ENCODE results near the gene SUV39H2. TPM values are rescaled to one million over a fixed set of nuclear protein-coding genes. Genes with fewer than 3 reads are reported as not detected.

Gene SUV39H2
- total and polyA plus RNA-seq, 10 of the 15 experiments (the other 5 are each of a cell fraction or from before 2014, with no cell fraction given): 24.3 to 41.1 (median 30.0) TPM

GRCh38 chr10:14953424-14954000, 74.8 kb downstream of the SUV39H2 start:
- FAIRE-seq: no peak
- DNase-seq (ENCODE audit: low read depth, low spot score): peak; percentile 40
- TF ChIP-seq LARP7 (IDR thresholded peaks at IDR 0.05) (peak; percentile 54; the same call in 1 of the 2 replicates), CBX5 (IDR thresholded peaks at IDR 0.05; ENCODE audit: low read depth) (0 out of 2 replicates have a peak, but pooled peaks have one; percentile 15), SMARCA5 (IDR thresholded peaks at IDR 0.05) (0 out of 2 replicates have a peak, but pooled peaks have one; percentile 26), EP300 (IDR thresholded peaks at IDR 0.05; ENCODE audit: borderline replicate concordance in 1 of 2, control insufficient read depth in 1 of 2, low read depth in 2 of 2, low read length in 2 of 2) (peak in 1 of 2 experiments; percentile 12; a peak in 1 of 4 replicates), DPF2 (IDR thresholded peaks at IDR 0.05) (0 out of 2 replicates have a peak, but pooled peaks have one; percentile 82), PAX5 (IDR thresholded peaks at IDR 0.05; ENCODE audit: borderline replicate concordance, low read depth, low read length) (peak; percentile 59; the same call in 1 of the 2 replicates), ZZZ3 (IDR thresholded peaks at IDR 0.05; ENCODE audit: control insufficient read depth, insufficient read length, low read depth) (no peak), NFYA (IDR thresholded peaks at IDR 0.05; ENCODE audit: borderline replicate concordance, low read depth, low read length) (no peak), YY1 (IDR thresholded peaks at IDR 0.05; ENCODE audit: low read depth, low read length) (0 out of 2 replicates have a peak, but pooled peaks have one; percentile 34), ZNF207 (IDR thresholded peaks at IDR 0.05; ENCODE audit: borderline replicate concordance) (0 out of 2 replicates have a peak, but pooled peaks have one; percentile 25), PML (IDR thresholded peaks at IDR 0.05; ENCODE audit: low read length) (peak; percentile 72), ATF7 (IDR thresholded peaks at IDR 0.05; ENCODE audit: low read depth) (no peak), POLR2AphosphoS5 (IDR thresholded peaks at IDR 0.05; ENCODE audit: low read length) (peak; percentile 66), IRF4 (IDR thresholded peaks at IDR 0.05; ENCODE audit: low read depth, low read length) (peak; percentile 23; the same call in 1 of the 2 replicates), TBL1XR1 (IDR thresholded peaks at IDR 0.05; ENCODE audit: low read depth, low read length) (0 out of 2 replicates have a peak, but pooled peaks have one; percentile 7), CTCF (IDR thresholded peaks at IDR 0.05 in 2 of 3, conservative IDR thresholded peaks at IDR 0.05 in 1 of 3; ENCODE audit: control insufficient read depth in 2 of 3, extremely low read depth in 1 of 3, insufficient read depth in 1 of 3, low read depth in 3 of 3, low read length in 3 of 3) (peak in 1 of 3 experiments; percentile 8; a peak in 1 of 6 replicates), SUPT20H (IDR thresholded peaks at IDR 0.05; ENCODE audit: borderline replicate concordance, control insufficient read depth, low read depth, low read length) (no peak), POU2F2 (IDR thresholded peaks at IDR 0.05; ENCODE audit: borderline replicate concordance, low read depth, low read length) (0 out of 3 replicates have a peak, but pooled peaks have one; percentile 15), CREM (IDR thresholded peaks at IDR 0.05; ENCODE audit: low read depth) (no peak), YBX1 (IDR thresholded peaks at IDR 0.05) (no peak), BACH1 (IDR thresholded peaks at IDR 0.05; ENCODE audit: borderline replicate concordance) (no peak)
- intact Hi-C loops (cut with micrococcal nuclease; ENCODE audit: unreplicated experiment) (loop anchor here (5.0 to 10.0 kb wide), 3 partner anchors 116 to 1631 kb away; partner anchors contain the start of genes CDNF, HSPA14 and MSANTD7), in situ Hi-C loops (cut with MboI) (no loop called here)
- H3K36me3 ChIP-seq (ENCODE audit: control insufficient read depth in 2 of 2, insufficient read depth in 2 of 2, low read length in 1 of 2): peaks cover 0 to 7% of the 10 kb centered on the region in 2 experiments; a peak in 2 of 4 replicates
- H4K20me1 ChIP-seq (ENCODE audit: control insufficient read depth, insufficient read depth): 0 out of 2 replicates have a peak, but pooled peaks cover 4% of the 10 kb centered on the region
- ChIA-PET CTCF (interaction anchor here (0.8 to 3.0 kb wide), 21 partner anchors 8 to 770 kb away, joined by 3 to 22 read pairs (median 4); partner anchors contain the start of genes CDNF, HSPA14, MSANTD7 and SUV39H2), RAD21 (ENCODE audit: unreplicated experiment) (interaction anchor here (0.9 to 2.9 kb wide), 17 partner anchors 18 to 456 kb away, joined by 3 to 18 read pairs (median 5); partner anchors contain the start of genes CDNF, HSPA14, MSANTD7 and NMT2), POLR2A (interaction anchor here (0.7 to 5.0 kb wide), 11 partner anchors 18 to 413 kb away, joined by 3 to 17 read pairs (median 3); partner anchors contain the start of genes CDNF, HSPA14, MSANTD7 and SUV39H2), SMC1A (ENCODE audit: uncharacterized antibody, unreplicated experiment) (interaction anchor here (0.7 to 3.1 kb wide), 21 partner anchors 8 to 416 kb away, joined by 3 to 23 read pairs (median 5); partner anchors contain the start of genes CDNF, HSPA14, MSANTD7 and SUV39H2)
- H3K27me3 ChIP-seq (replicated peaks in 1 of 2; ENCODE audit: control insufficient read depth in 2 of 2, insufficient read depth in 2 of 2, low read length in 1 of 2): no peaks in the 10 kb centered on the region
- H3K79me2 ChIP-seq (ENCODE audit: control insufficient read depth, insufficient read depth, low read length): peaks cover 48% of the 10 kb centered on the region
- BruUV-seq (replicated peaks): no TSS peak
- WGBS (ENCODE audit: insufficient coverage, insufficient replicate concordance, low lambda C conversion rate, missing lambda C conversion rate): 2% methylated on average over 32 of the region's 32 CpGs
- peak overlapping the region; percentile 91 for H3K4me3 ChIP-seq
- ATAC-seq: peak; percentile 74
- peak overlapping the region; percentile 98 for H3K27ac ChIP-seq (ENCODE audit: control insufficient read depth, insufficient read depth)
- H2AFZ ChIP-seq (ENCODE audit: control insufficient read depth, low read depth, low read length): peak overlapping the region; percentile 77
- H3K4me2 ChIP-seq (ENCODE audit: control insufficient read depth, insufficient read depth): peak overlapping the region; percentile 90
- H3K4me1 ChIP-seq (ENCODE audit: control insufficient read depth, insufficient read depth, low read length): peaks cover 21% of the 10 kb centered on the region
- peak overlapping the region; percentile 95 for H3K9ac ChIP-seq (ENCODE audit: control insufficient read depth, insufficient read depth, low read length)
- no peaks in the 10 kb centered on the region for H3K9me3 ChIP-seq (replicated peaks; ENCODE audit: control insufficient read depth, insufficient read depth, low read length)

Measured in GM12878 (cell line).